Thoracic aorta (tissue), 2 donors: ENCODE measurements around the gene CYFIP1. TPM values are rescaled to one million over a fixed set of nuclear protein-coding genes. Genes with fewer than 3 reads are reported as not detected.

Experiments used
- ATAC-seq: fragments of 150-250 bp; one replicate; pipeline ENCODE4 v1.8.0; 2017; ENCODE audit warnings: low read depth; ENCODE audit not compliant: insufficient number of reproducible peaks, low FRiP score
- DNase-seq: peaks from one replicate; pipeline ENCODE4 v3.0.0-alpha.2; 2020; ENCODE audit warnings: low spot score
- H3K27ac ChIP-seq, 2 donors: fragments of 200-600 bp; sonication (generic); 1 replicate in 1 of 2; 2 replicates in 1 of 2; pipeline ENCODE4 v1.5.1; 2016; ENCODE audit warnings: mild to moderate bottlenecking in 2 of 2, moderate library complexity in 2 of 2
- H3K27me3 ChIP-seq: fragments of 200-600 bp; sonication (generic); replicated peaks from 2 replicates; pipeline ENCODE4 v1.6.0; 2016; ENCODE audit warnings: mild to moderate bottlenecking; ENCODE audit not compliant: insufficient read depth
- H3K36me3 ChIP-seq: fragments of 200-600 bp; sonication (generic); one replicate; pipeline ENCODE4 v1.5.1; 2016
- H3K4me1 ChIP-seq, 2 donors: fragments of 200-600 bp; sonication (generic); 1 replicate in 1 of 2; 2 replicates in 1 of 2; pipeline versions ENCODE4 v1.5.1 to v1.6.0; 2016; ENCODE audit warnings: low read depth in 2 of 2, mild to moderate bottlenecking in 1 of 2; ENCODE audit not compliant: control insufficient read depth in 1 of 2
- H3K4me3 ChIP-seq: fragments of 200-600 bp; sonication (generic); 2 replicates; pipeline ENCODE4 v1.5.1; 2016; ENCODE audit warnings: mild to moderate bottlenecking
- H3K9me3 ChIP-seq: fragments of 200-600 bp; sonication (generic); 2 replicates; pipeline ENCODE4 v1.5.1; 2016
- total RNA-seq, 2 donors: library from RNA; depleted of rRNA; stranded (reverse); fragments of >200 nt; gene quantifications; one replicate each; pipeline versions ENCODE4 v1.1.0 to v1.2.3, GENCODE V29; 2016
- TF ChIP-seq, protein P1 (sequence below): fragments of 200-600 bp; sonication (generic); IDR thresholded peaks from one replicate; pipeline ENCODE4 v1.5.1; 2019; ENCODE audit warnings: antibody characterized with exemption

The CYFIP1 gene
- total RNA-seq, 2 donors from 2014 or later = 112 to 150 TPM

DNA sequence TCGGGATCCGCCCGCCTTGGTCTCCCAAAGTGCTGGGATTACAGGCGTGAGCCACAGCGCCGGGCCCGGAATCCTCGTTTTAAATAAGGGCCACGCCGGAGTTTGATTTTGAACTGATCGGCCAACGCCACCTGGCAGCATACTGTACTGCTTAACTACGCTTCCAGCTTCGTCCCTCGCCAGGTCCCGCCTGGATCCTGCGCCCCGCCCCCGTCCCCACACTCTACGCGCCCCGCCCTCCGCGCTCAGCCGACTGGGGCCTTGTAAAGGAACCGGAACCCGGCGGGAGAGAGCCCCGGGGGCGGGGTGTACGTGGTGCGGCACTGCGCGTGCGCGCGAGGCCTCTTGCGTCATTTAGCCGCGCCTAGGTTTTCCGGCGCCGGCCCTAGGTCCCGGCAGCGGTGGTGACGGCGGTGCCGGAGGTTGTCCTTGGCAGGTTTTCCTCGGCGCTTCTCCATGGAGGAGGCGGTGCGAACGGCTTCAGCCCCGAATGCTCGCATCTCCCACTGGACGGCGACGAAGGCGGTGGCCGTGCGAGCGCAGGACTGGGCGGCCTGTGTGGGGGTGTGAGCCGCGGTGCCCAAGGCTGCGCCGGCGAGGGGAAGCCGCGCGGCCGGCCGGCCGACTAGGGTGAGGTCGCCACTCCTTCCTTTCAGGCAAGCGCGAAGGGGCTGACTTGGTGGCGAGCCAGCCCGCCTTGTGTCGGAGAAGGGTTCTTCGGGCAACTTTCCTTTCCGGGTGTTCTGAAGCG, 141.7 kb downstream of the CYFIP1 start, which contains the start of gene NIPA2:
Gene NIPA2, plus strand, starts transcription at position 375 of the 751 bp plus-strand sequence. CDS start 13,066 bp downstream, outside the sequence.
- peak; percentile 91 for DNase-seq
- H3K27me3 ChIP-seq = no peaks in the 10 kb centered on the region
- peaks cover 15 to 24% of the 10 kb centered on the region in 2 donors for H3K4me1 ChIP-seq
- peak within 1 kb of the TSS; percentile 85 for H3K4me3 ChIP-seq
- peak within 1 kb of the TSS; percentile 85 to 96 for H3K27ac ChIP-seq
- H3K36me3 ChIP-seq = no peaks in the 10 kb centered on the region
- ATAC-seq = peak; percentile 96
- TF ChIP-seq, protein P1, sequence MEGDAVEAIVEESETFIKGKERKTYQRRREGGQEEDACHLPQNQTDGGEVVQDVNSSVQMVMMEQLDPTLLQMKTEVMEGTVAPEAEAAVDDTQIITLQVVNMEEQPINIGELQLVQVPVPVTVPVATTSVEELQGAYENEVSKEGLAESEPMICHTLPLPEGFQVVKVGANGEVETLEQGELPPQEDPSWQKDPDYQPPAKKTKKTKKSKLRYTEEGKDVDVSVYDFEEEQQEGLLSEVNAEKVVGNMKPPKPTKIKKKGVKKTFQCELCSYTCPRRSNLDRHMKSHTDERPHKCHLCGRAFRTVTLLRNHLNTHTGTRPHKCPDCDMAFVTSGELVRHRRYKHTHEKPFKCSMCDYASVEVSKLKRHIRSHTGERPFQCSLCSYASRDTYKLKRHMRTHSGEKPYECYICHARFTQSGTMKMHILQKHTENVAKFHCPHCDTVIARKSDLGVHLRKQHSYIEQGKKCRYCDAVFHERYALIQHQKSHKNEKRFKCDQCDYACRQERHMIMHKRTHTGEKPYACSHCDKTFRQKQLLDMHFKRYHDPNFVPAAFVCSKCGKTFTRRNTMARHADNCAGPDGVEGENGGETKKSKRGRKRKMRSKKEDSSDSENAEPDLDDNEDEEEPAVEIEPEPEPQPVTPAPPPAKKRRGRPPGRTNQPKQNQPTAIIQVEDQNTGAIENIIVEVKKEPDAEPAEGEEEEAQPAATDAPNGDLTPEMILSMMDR = peak; percentile 8
- H3K9me3 ChIP-seq = no peaks in the 10 kb centered on the region

DNA sequence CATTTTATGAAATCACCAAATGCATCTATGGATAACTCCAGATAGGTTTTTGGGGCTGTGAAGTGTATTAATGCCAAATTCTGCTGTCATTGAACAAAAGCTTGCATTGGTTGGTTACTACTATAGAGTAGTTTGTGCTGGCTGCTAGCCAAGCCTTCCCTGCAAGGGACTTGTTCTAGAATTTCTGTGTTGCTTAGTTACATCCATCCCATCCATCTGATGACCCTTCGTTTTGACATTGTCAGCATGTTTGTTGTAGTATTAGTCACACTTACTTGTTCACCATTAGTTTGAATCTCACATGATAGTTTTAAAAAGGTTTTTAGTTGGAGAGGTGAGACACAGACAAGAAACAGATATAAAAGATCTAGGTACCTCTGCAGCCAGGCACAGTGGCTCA, 148.7 kb downstream of the CYFIP1 start:
- no peak overlapping the region for H3K27ac ChIP-seq

DNA sequence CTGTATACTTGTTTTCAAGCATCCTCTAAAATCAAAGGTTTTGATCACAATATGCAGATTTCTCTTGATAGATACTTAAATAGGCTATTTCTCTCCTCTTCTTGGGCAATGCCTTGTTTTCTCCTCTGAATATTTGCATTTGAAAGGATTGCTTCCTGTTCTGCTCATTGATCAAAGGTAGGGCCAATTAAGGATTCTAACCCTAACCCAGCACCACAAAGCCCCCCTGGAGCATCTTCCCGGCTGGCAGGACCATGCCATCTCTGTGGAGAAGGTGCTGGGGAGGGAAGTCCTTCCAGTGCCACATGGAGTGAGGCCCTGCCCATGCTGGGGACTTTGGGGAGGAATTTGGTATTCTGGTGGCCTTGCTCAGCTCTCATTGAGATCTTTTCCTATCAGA, 153.0 kb downstream of the CYFIP1 start:
- H3K27ac ChIP-seq = no peak overlapping the region
- H3K4me1 ChIP-seq = no peaks in the 10 kb centered on the region
- no peak for DNase-seq
- H3K9me3 ChIP-seq = no peaks in the 10 kb centered on the region
- no peak overlapping the region for H3K4me3 ChIP-seq
- no peak for ATAC-seq
- no peaks in the 10 kb centered on the region for H3K27me3 ChIP-seq
- TF ChIP-seq, protein P1 = no peak
- H3K36me3 ChIP-seq = peaks cover 18% of the 10 kb centered on the region

More for the DNA sequence above, 148.7 kb downstream of the CYFIP1 start:
- Histone ChIP-seq H3K9me3 (no peaks in the 10 kb centered on the region), H3K4me3 (no peak overlapping the region), H3K36me3 (no peaks in the 10 kb centered on the region), H3K4me1 (no peaks in the 10 kb centered on the region), H3K27me3 (no peaks in the 10 kb centered on the region)
- ATAC-seq = no peak
- no peak for DNase-seq
- TF ChIP-seq, protein P1 = no peak

DNA sequence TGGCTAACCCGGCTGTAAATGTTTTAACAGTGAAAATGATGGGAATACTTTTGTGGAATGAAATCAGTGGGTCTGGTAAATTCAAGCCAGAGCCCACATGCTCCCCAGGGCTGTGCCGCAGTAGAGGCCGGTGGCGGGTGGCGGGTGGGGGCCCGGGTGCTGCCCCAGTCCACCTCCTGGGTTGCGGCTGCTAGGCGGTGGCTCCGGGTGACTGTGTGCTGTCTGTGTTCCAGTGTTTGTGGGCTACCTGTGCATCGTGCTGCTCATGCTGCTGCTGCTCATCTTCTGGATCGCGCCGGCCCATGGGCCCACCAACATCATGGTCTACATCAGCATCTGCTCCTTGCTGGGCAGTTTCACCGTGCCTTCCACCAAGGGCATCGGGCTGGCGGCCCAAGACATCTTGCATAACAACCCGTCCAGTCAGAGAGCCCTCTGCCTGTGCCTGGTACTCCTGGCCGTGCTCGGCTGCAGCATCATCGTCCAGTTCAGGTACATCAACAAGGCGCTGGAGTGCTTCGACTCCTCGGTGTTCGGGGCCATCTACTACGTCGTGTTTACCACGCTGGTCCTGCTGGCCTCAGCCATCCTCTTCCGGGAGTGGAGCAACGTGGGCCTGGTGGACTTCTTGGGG, 156.6 kb downstream of the CYFIP1 start:
- no peak overlapping the region for H3K27ac ChIP-seq
- DNase-seq = no peak

DNA sequence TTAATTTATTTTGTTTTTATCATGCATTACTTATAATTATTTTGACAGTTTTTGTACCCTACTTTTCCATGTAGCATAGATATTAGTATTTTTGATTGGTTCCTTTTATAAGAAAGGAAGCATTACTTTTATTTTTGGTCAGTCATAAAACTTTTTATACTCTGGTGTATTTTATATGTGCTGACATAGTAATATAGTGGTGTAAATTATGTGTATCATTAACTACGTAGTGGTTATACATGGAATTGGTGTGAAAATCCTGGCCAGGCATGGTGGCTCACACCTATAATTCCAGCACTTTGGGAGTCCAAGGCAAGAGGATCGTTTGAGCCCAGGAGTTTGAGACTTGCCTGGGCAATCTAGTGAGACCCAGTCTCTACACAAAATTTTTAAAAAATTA, 160.5 kb downstream of the CYFIP1 start:
- H3K9me3 ChIP-seq = no peaks in the 10 kb centered on the region
- ATAC-seq (no peak), DNase-seq (no peak)
- no peaks in the 10 kb centered on the region for H3K27me3 ChIP-seq
- no peak overlapping the region for H3K27ac ChIP-seq
- TF ChIP-seq, protein P1 = no peak
- peaks cover 16% of the 10 kb centered on the region for H3K36me3 ChIP-seq
- no peak overlapping the region for H3K4me3 ChIP-seq
- H3K4me1 ChIP-seq = no peaks in the 10 kb centered on the region

More for the DNA sequence above, 156.6 kb downstream of the CYFIP1 start:
- Histone ChIP-seq H3K4me3 (no peak overlapping the region), H3K36me3 (peaks cover 25% of the 10 kb centered on the region), H3K4me1 (no peaks in the 10 kb centered on the region), H3K9me3 (no peaks in the 10 kb centered on the region), H3K27me3 (no peaks in the 10 kb centered on the region)
- ATAC-seq = no peak
- TF ChIP-seq, protein P1 = no peak
